Activated CD8-positive, alpha-beta memory T cell treated with anti-CD3 and anti-CD28 coated beads for 24 hours (primary cell): ENCODE measurements around the gene SCARB1.

ENCODE experiments used
- DNase-seq: peaks from one replicate; pipeline ENCODE4 v3.0.0-alpha.2; 2020

SCARB1 gene

GRCh38 chr12:124817076-124818000, 46.3 kb downstream of the SCARB1 start:
- DNase-seq = no peak

- DNase-seq = no peak
These were observed 47.3 kb downstream of the SCARB1 start for GRCh38 chr12:124816295-124816854.

- no peak for DNase-seq
These were observed 48.7 kb downstream of the SCARB1 start for GRCh38 chr12:124814741-124815613.

GRCh38 chr12:124813782-124814181, 49.9 kb downstream of the SCARB1 start:
- DNase-seq = no peak

GRCh38 chr12:124812979-124813378, 50.7 kb downstream of the SCARB1 start:
- no peak for DNase-seq

- DNase-seq = no peak
These were observed 51.3 kb downstream of the SCARB1 start for GRCh38 chr12:124812356-124812755.

GRCh38 chr12:124811633-124812032, 52.0 kb downstream of the SCARB1 start:
- DNase-seq = no peak

GRCh38 chr12:124809878-124810277, 53.8 kb downstream of the SCARB1 start:
- no peak for DNase-seq

GRCh38 chr12:124809391-124809790, 54.3 kb downstream of the SCARB1 start:
- no peak for DNase-seq

GRCh38 chr12:124808272-124808671, 55.4 kb downstream of the SCARB1 start:
- DNase-seq = no peak

GRCh38 chr12:124805876-124806668, 57.6 kb downstream of the SCARB1 start:
- DNase-seq = no peak

- no peak for DNase-seq
These were observed 58.6 kb downstream of the SCARB1 start for GRCh38 chr12:124805050-124805449.

- DNase-seq = no peak
These were observed 59.5 kb downstream of the SCARB1 start for GRCh38 chr12:124804011-124804621.

GRCh38 chr12:124802361-124802760, 61.3 kb downstream of the SCARB1 start:
- no peak for DNase-seq

GRCh38 chr12:124800506-124800905, 63.2 kb downstream of the SCARB1 start:
- DNase-seq = no peak

GRCh38 chr12:124797321-124797720, 66.3 kb downstream of the SCARB1 start:
- DNase-seq = no peak

GRCh38 chr12:124796303-124796960, 67.2 kb downstream of the SCARB1 start:
- DNase-seq = no peak

- no peak for DNase-seq
These were observed 68.3 kb downstream of the SCARB1 start for GRCh38 chr12:124795081-124795948.

- DNase-seq = no peak
These were observed 70.7 kb downstream of the SCARB1 start for GRCh38 chr12:124792961-124793441.

GRCh38 chr12:124792156-124792555, 71.5 kb downstream of the SCARB1 start:
- DNase-seq = no peak
